Endothelial cell of umbilical vein (primary cell): ENCODE data around the gene GATA2.

Experiments
- CTCF ChIP-seq, 2 donors: IDR thresholded peaks; 1 replicate in 1 of 2; 2 replicates in 1 of 2; pipeline ENCODE4 v1.5.1; 2011; ENCODE audit warnings: low read length in 2 of 2, mild to moderate bottlenecking in 2 of 2, moderate library complexity in 2 of 2, control low read depth in 1 of 2, inconsistent platforms in 1 of 2, low read depth in 1 of 2; ENCODE audit not compliant: insufficient read depth in 1 of 2; ENCODE audit errors: extremely low read depth in 1 of 2
- EZH2 ChIP-seq: IDR thresholded peaks from 2 replicates; pipeline ENCODE4 v1.6.1; 2012; ENCODE audit warnings: borderline replicate concordance, low read depth, mild to moderate bottlenecking, moderate library complexity, low read length, inconsistent platforms; ENCODE audit not compliant: severe bottlenecking

GRCh38 chr3:128431803-128432300 is 61.1 kb downstream of the GATA2 start:
- TF ChIP-seq CTCF (IDR thresholded peaks at IDR 0.05; ENCODE audit: extremely low read depth in 1 of 2, insufficient read depth in 1 of 2, low read depth in 1 of 2, low read length in 2 of 2) (no peak), EZH2 (no peak)
